ENCODE data around the gene PCGF2.

Gene PCGF2

GRCh38 chr17:38702166-38702915 lies 45.8 kb downstream of the PCGF2 start:
- peak; percentile 78 to 83 for DNase-seq

GRCh38 chr17:38701504-38702165 lies 46.5 kb downstream of the PCGF2 start:
- peak; percentile 97 to 100 for DNase-seq

DNA sequence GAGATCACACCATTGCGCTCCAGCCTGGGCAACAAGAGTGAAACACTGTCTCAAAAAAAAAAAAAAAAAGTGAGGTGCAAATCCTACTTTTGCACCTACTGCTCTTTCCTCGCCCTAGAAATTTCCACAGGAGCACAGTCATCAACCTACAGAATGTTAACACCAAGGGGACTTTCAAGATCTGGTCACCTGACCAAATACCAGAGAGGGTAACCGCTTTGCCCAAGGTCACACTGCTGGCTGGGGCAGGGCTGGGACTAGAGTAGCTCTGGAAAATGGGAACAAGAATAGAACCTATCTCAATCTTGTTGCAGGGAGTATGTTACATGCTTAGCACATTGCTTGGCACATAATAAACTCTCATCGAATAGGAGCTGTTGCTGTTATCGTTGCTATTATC lies 49.4 kb downstream of the PCGF2 start:
- peak; percentile 20 to 75 for DNase-seq

GRCh38 chr17:38697061-38697820 lies 50.9 kb downstream of the PCGF2 start:
- no peak for DNase-seq

DNA sequence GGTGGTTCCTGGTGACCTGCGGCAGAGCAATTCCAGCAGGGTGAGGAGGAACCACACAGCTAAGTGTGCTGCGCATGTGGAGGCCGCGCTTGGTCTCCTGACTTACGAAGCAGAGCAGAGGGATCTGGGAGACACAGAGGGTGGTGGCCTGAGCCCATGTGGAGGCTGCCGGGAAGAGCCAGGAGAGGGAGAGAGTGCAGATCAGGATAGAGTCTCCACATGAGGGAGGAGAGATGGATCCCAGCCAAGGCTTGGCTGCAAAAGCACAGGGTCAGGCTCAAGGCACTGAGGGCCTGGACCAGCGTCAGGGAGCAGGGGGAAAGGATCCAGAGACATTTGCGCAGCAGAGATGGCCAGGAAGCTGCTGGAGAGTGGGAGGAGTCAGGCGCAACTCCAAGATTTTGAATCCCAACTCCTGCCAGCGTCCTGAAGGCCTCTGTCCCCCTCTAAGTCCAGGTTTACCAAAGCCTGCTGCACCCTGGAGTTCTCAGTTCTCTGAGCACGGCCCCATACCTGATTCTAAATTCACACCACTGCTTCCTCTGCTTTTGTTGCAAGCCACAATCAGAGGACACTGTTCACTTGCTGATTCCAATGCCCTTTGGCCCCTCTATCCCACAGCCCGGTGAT lies 54.3 kb downstream of the PCGF2 start:
- DNase-seq = no peak

DNA sequence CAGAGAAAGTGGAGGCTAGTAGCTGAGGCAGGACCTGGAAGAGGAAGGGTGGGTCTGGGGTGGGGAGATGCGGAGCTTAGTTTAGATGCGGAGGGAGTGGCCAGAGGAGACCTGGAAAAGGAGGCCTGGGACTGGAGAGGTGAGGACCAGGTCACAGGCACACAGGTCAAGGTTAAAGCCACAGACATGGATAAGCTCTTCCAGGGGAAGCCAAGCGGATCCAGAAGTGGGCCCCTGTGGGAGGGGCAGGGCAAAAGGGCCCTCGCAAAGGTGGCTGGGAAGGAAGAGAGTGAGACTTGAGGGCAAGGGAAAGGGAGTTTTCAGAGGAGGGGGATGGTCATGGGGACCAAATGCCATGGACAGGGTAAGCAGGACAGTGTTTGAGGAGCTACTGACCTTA lies 57.0 kb downstream of the PCGF2 start:
- DNase-seq = no peak

DNA sequence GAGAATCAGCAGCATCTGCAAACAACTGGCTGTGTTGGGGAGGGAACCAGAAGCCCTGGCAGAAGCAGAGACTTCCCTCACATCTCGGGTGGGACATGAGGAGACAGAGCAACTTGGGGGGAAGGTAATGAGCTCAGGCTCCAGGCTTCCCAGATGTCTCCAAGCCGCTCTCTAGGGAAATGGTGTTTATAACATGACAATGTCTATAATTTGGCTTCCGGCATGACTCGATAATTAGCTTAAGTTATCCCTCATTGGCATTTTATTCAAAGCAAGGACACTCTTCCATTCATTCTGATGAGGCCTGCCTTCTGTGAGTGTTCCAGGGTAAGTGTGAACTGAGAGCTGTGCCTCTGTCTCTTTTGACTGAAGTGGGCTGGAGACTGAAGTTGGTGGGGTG lies 57.8 kb downstream of the PCGF2 start:
- no peak for DNase-seq

- peak; percentile 61 to 76 for DNase-seq
These were observed 60.9 kb downstream of the PCGF2 start for GRCh38 chr17:38687286-38687685.

- DNase-seq = peak; percentile 60 to 68
These were observed 62.6 kb downstream of the PCGF2 start for GRCh38 chr17:38685491-38685890.

Data from inflammatory macrophage treated with lipopolysaccharide for 1 hour (primary cell).